Activated T-cell treated with anti-CD3 and anti-CD28 coated beads, Interleukin-2, amount 50 U/mL, for 4 hours (primary cell): Measurements from ENCODE around the gene RETSAT. TPM values are rescaled to one million over a fixed set of nuclear protein-coding genes. Genes with fewer than 3 reads are reported as not detected.
"Not testable (repeated sequence)": the region's sequence is repeated elsewhere in the genome, so short reads cannot be mapped to it uniquely, and the experiment has no call there.

ENCODE experiments used
- ATAC-seq, 2 donors: fragments of 200-7000 bp; cut with Tn5 transposase; one replicate each; pipeline ENCODE4 v1.10.0; 2021
- DNase-seq: peaks from one replicate; pipeline ENCODE4 v3.0.0-alpha.2; 2020
- H3K27me3 Mint-ChIP-seq: one replicate; pipeline ENCODE4 v1.8.0; 2021; ENCODE audit warnings: low read depth, mixed read lengths
- H3K36me3 Mint-ChIP-seq: one replicate; pipeline ENCODE4 v1.8.0; 2022; ENCODE audit warnings: mixed read lengths; ENCODE audit not compliant: insufficient read depth
- H3K4me1 Mint-ChIP-seq: one replicate; pipeline ENCODE4 v1.8.0; 2021; ENCODE audit warnings: low read depth, mixed read lengths
- H3K4me3 Mint-ChIP-seq: one replicate; pipeline ENCODE4 v1.8.0; 2021; ENCODE audit warnings: mild to moderate bottlenecking, moderate library complexity, mixed read lengths
- H3K9me3 Mint-ChIP-seq: one replicate; pipeline ENCODE4 v1.8.0; 2021; ENCODE audit warnings: mixed read lengths
- total RNA-seq, 3 donors: library from RNA; stranded (reverse); gene quantifications; one replicate each; pipeline ENCODE4 v1.2.1, GENCODE V29; 2021

Gene RETSAT
- total RNA-seq, 3 donors from 2014 or later, result 16.0 to 18.6 (median 16.2) TPM

DNA sequence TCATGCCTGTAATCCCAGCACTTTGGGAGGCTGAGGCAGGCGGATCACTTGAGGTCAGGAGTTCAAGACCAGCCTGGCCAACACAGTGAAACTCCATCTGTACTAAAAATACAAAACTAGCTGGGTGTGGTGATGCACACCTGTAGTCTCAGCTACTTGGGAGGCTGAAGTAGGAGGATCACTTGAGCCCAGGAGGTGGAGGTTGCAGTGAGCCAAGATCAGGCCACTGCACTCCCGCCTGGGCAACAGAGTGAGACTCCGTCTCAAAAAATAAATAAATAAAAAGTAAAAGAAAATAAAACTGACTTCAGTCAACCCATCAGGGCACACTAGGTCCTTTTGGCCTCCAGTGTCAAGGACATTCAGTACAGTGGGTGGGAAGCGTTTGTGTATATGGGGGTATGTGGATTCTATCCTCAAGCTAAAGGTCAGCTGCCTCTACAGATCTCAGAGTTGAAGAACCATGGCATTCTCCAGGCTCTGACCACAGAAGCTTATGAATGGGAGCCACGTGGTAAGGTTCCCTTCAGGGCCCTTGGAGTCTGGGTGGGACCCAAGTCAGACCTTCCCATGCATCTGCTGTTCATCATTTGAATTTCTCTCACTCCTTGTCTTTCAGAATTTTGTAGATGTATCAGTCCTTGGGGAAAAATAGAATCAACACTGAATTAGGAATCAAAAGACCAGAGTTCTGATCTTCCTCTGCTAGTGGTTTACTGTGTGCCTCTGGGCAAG is 8.5 kb upstream of the RETSAT start:
- H3K9me3 Mint-ChIP-seq, H3K27me3 Mint-ChIP-seq, H3K4me3 Mint-ChIP-seq, ATAC-seq, DNase-seq: not testable (repeated sequence)
- Mint-ChIP-seq H3K36me3 (peaks cover 33% of the 10 kb centered on the region), H3K4me1 (peaks cover 13% of the 10 kb centered on the region)

DNA sequence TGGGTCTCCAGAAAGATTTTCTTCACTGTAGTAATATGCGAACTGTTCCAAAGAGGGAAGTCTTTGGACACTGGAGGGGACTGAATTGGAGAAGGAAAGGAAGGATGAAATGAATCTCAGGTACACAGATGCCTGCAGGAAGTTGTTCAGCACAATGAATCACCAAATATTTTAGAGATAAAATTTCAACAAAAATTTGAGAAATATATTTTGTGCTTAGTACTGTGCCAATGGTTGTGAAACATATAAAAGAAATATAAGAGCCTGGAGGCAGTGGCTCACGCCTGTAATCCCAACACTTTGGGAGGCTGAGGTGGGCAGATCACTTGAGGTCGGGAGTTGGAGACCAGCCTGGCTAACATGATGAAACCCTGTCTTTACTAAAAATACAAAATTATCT is 3.4 kb upstream of the RETSAT start:
- Mint-ChIP-seq H3K27me3 (no peaks in the 10 kb centered on the region), H3K4me1 (peaks cover 38% of the 10 kb centered on the region), H3K4me3 (no peak overlapping the region), H3K36me3 (peaks cover 30% of the 10 kb centered on the region), H3K9me3 (no peaks in the 10 kb centered on the region)
- DNase-seq, result no peak
- ATAC-seq, result no peak

DNA sequence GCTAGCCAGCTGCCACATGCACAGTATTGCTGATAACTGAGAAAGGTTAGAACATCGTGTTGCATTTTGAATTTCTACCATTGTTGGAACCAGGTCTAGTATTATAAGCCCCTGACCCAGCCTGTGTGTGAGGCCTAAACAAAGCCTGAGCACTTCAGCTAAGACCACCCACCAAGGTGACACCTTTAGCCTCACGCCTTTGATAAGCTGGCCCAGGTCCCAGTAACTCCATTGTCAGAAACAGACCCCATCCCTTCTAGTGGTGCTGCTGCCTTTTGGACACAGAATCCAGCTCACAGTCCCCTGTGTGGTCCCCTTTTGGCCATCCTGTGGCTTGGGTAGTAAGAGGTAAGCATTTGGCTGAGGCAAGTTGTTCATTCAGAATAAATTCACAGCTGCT is 1.9 kb upstream of the RETSAT start:
- Mint-ChIP-seq H3K4me3 (no peak overlapping the region), H3K9me3 (no peaks in the 10 kb centered on the region), H3K4me1 (peaks cover 45% of the 10 kb centered on the region), H3K36me3 (peaks cover 26% of the 10 kb centered on the region), H3K27me3 (no peaks in the 10 kb centered on the region)
- DNase-seq, result no peak
- no peak for ATAC-seq

DNA sequence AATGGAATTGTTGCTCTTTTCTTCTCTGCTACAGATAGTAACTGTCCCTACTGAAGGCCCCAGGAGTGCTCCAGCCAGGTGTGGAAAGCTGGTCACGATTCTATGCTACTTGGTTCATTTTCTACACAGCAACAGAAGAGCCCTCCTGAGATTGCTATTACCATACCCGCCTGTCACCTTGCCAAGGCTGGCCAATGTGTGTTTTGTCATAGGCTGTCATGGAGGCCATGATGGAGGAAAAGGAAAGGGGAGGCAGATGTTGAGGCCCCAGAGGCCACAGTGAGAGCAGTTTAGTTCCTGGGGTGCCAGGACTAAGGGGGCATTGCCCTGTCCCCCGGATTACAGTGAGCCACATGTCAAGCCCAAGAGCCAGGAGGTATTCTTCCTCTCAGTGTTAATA is 1.2 kb upstream of the RETSAT start:
- no peaks in the 10 kb centered on the region for H3K9me3 Mint-ChIP-seq
- ATAC-seq (no peak), DNase-seq (no peak)
- H3K36me3 Mint-ChIP-seq, result peaks cover 30% of the 10 kb centered on the region
- peak overlapping the region; percentile 98 for H3K4me3 Mint-ChIP-seq
- peaks cover 43% of the 10 kb centered on the region for H3K4me1 Mint-ChIP-seq
- H3K27me3 Mint-ChIP-seq, result no peaks in the 10 kb centered on the region

DNA sequence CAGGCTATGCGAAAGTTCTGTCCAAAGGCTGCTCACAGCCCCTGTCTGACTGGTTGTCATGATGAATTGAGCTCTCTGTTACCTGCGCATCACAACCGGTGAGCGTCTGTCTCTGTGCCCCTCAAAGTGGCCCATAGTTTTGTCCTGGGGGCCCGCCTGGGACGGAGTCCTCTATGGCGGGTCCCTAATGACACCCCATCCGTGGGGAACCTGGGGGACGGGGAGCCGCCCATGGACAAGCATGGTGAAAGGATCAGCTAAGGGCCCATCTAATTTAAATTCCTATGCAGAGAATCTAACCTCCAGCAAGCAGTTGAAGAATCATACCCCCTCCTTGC is 714 bp upstream of the RETSAT start:
- Mint-ChIP-seq H3K36me3 (peaks cover 34% of the 10 kb centered on the region), H3K4me1 (peaks cover 43% of the 10 kb centered on the region), H3K27me3 (no peaks in the 10 kb centered on the region), H3K4me3 (peak overlapping the region; percentile 98), H3K9me3 (no peaks in the 10 kb centered on the region)
- ATAC-seq (peak in 1 of 2 donors; percentile 18), DNase-seq (no peak)

DNA sequence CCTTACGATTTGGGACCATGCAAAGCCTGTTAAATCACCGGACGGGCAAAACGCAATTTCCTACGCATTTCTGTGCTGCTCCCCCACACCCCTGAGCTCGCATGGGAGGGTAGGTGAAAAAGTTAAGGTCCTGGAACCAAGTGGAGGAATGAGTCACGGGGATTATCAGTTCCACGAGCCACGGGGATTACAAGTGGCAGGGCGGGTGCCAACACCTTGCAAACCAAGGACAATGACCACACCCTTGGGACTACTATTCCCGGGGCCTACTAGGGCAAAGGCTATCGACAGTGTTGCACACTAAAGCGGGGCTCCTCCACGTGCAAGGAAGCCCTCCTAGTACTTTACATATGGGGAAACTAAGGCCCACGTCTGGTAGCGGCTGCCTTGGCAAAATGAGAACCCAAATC is 447 bp downstream of the RETSAT start:
- Mint-ChIP-seq H3K4me3 (peak overlapping the region; percentile 98), H3K36me3 (peaks cover 31% of the 10 kb centered on the region), H3K27me3 (no peaks in the 10 kb centered on the region), H3K9me3 (no peaks in the 10 kb centered on the region), H3K4me1 (peaks cover 40% of the 10 kb centered on the region)
- peak in 1 of 2 donors; percentile 3 for ATAC-seq
- no peak for DNase-seq

DNA sequence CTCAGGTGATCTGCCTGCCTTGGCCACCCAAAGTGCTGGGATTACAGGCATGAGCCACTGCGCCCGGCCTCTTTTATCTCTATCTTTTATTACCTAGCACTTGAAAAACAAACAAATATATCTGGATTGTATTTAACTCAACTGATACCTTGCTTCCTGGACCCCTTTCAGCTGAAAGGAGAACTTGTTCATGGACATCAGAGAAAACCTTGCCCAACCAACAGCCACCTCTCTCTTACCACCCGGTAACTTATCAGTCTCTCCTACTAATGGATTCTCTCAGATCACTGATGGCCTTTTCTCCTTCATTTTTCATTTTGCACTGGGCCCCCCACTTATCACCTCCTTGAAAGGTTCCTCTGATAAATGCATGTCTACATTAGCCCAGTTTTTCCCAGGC is 6.7 kb downstream of the RETSAT start:
- ATAC-seq (no peak), DNase-seq (no peak)
- Mint-ChIP-seq H3K4me3 (no peak overlapping the region), H3K27me3 (no peaks in the 10 kb centered on the region), H3K4me1 (peaks cover 5% of the 10 kb centered on the region), H3K36me3 (peaks cover 44% of the 10 kb centered on the region), H3K9me3 (no peaks in the 10 kb centered on the region)

DNA sequence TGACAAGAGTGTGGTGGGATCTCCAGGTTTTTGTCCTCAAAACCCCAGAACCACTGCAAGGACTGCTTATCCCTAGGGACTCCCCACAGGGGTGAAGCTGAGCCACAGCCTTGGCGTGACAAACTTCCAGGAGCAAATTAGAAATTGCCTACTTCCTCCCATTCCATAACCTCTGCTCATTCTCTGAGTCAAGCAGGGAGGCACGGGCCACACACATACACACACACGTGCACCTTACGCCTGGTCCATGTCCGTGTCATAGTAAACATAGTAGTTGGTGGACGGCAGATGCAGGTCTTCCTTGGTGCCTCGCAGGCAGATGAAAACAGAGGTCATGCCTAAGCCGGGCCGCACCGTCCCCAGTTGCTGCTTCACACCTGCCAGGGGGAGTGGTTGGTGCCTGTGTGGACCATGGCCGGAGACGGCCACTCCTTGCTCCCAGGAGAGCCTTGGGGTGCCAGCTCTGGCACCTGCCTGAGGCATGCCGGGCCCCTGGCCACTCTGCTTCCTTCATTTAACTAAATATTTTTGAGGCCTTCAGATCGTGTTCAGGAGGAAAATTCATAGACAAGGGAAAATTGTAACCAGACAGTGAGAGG is 9.9 kb downstream of the RETSAT start:
- H3K27me3 Mint-ChIP-seq, result no peaks in the 10 kb centered on the region
- H3K9me3 Mint-ChIP-seq, result no peaks in the 10 kb centered on the region
- no peak for DNase-seq
- no peak overlapping the region for H3K4me3 Mint-ChIP-seq
- H3K4me1 Mint-ChIP-seq, result no peaks in the 10 kb centered on the region
- no peak for ATAC-seq
- peaks cover 35% of the 10 kb centered on the region for H3K36me3 Mint-ChIP-seq

DNA sequence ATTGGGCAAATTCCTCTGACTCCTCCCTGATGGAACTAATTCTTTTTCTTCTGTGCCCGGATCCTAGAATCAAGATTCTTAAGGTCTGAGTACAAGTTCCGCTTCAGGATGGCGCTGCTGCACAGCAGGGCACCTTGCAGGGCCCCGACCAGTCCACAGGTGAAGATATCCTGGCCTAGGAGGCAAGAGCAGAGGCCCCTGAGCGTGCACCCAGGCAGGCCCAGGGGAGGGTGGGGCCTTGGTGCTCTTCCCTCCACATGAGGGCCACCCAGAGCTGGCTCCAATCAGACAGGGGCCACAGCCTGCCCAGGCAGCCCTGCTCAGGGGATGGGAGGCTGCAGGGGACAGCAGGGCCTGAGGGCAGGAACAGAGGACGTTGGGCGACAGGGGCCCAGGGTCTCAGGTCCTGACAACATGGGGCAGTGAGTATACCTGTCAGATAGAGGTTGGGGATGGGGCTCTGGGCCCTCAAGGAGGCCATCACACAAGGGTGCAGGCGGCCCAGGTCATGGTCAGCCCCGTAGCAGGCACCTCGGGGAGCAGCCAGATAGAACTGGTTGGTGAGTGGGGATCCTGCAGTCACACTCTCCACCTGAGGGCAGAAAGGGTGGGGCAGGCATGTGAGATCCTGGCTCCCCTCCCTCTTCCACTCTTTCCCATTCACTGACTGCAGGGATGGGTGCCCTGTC is 11.0 kb downstream of the RETSAT start:
- not testable (repeated sequence) for H3K27me3 Mint-ChIP-seq, DNase-seq, H3K9me3 Mint-ChIP-seq, H3K4me1 Mint-ChIP-seq, H3K4me3 Mint-ChIP-seq
- peaks cover 35% of the 10 kb centered on the region for H3K36me3 Mint-ChIP-seq
- ATAC-seq, result peak in 1 of 2 donors; percentile 37

DNA sequence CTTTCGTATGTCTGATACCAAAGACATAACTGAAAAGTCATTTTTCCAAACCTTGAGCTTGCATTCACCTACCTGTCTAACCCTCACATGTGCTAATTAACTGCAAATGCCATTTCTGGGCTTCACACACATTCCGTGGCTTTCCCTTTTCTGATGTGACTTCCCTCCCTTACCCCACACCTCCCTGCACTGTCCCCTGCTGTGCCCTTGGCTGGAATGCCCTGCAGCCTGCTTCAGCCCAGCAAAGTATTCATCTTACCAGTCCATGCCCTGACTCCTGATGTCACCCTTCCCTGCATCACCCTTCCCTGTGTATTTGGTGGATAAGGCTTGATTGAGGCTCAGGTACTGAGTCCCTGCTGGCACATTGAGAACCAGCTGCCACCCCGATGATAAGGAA is 12.2 kb downstream of the RETSAT start:
- DNase-seq (no peak), ATAC-seq (no peak)
- H3K36me3 Mint-ChIP-seq, result peaks cover 28% of the 10 kb centered on the region
- no peak overlapping the region for H3K4me3 Mint-ChIP-seq
- H3K9me3 Mint-ChIP-seq, result no peaks in the 10 kb centered on the region
- no peaks in the 10 kb centered on the region for H3K4me1 Mint-ChIP-seq
- H3K27me3 Mint-ChIP-seq, result no peaks in the 10 kb centered on the region

DNA sequence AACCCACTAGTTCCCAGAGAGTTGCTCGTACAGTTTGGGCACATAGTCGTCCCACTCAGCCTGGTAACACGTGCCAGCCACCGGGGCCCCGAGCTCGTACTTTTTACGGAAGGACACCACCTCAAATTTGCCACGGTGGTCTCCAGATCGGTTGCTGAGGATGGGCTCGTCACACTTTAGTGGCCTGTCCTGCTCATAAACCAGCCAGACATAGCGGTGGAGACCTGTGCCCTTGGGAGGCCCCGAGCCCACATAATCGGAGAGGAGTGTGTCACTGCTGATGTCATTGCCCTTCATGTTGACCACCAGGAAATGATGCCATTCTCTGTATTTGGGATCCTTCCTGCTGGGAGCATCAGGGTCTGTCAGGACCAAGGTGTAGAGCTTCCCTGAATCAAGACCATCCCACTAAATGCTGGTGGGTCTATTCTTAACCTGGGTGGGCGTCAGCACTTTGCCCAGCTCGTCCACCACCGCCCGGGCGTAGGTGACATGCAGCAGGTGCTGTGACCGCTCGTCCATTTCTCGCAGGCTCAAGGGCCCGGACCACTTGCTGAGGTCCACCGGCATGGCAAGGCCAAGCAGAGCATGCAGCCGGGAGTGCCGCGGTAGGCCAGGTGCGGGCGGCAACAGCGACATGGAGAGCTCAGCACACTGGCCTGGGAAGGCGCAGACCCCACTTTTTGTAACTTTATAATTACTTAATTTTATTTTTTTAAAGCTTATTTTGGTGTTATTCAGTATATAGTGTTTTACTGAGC is 12.9 kb downstream of the RETSAT start:
- H3K9me3 Mint-ChIP-seq, result no peaks in the 10 kb centered on the region
- DNase-seq, result no peak
- ATAC-seq, result no peak
- H3K36me3 Mint-ChIP-seq, result peaks cover 24% of the 10 kb centered on the region
- H3K4me1 Mint-ChIP-seq, result no peaks in the 10 kb centered on the region
- no peaks in the 10 kb centered on the region for H3K27me3 Mint-ChIP-seq
- no peak overlapping the region for H3K4me3 Mint-ChIP-seq

DNA sequence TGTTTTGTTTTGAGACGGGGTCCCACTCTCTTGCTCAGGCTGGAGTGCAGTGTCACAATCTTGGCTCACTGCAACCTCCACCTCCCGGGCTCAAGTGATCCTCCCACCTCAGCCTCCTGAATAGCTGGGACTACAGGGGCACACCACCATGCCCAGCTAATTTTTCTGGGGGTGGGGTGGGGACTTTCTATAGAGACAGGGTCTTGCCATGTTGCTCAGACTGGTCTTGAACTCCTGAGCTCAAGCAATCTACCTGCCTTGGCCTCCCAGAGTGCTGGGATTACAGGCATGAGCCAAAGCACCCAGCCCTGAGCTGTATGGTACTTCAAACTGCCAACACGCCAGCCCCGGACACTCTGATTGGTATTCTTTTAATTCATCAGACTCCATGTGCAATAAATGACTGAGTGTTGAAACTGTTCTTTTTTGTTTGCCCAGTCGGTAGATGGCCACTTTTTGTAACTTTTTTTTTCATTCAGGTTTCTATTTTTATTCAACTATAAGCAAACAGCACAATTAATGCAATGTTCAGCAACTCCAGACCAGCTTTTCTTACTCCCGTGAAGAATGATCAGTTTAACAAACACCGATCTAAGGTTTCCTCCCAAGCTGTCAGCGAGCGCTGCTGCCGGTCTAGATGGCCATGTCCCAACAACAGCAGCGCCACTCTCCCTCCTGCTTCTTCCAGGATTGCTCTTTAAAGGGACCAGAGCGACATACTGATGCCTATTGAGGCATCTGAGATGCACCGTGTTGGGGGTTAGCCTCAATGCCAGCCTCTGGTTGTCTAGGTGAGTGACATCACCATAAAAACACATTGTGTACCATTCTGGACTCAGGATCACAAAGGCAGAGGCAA is 14.1 kb downstream of the RETSAT start:
- ATAC-seq, result no peak
- no peaks in the 10 kb centered on the region for H3K4me1 Mint-ChIP-seq
- H3K4me3 Mint-ChIP-seq, result no peak overlapping the region
- peaks cover 18% of the 10 kb centered on the region for H3K36me3 Mint-ChIP-seq
- H3K27me3 Mint-ChIP-seq, result no peaks in the 10 kb centered on the region
- DNase-seq, result no peak
- H3K9me3 Mint-ChIP-seq, result no peaks in the 10 kb centered on the region

DNA sequence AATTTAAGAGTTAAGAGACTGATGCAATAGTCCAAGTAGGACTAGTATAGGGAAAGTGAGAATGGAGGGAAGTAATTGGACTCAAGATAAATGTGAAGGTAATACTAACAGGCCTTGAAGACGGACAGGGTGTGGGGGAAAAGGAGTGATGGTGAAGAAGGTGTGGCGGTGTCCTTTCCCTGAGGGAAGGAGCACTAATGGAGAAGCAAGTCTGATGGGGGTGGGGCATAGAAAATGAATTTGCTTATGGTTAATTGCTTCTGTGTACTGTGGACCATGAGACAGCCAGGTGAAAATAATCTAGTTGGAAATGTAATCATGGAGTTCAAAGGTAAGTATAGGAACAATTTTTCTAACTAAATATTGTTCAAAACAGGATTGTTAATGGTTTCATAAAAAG is 19.4 kb downstream of the RETSAT start:
- no peak for DNase-seq
- no peak for ATAC-seq
- Mint-ChIP-seq H3K36me3 (no peaks in the 10 kb centered on the region), H3K27me3 (no peaks in the 10 kb centered on the region), H3K4me3 (no peak overlapping the region), H3K9me3 (no peaks in the 10 kb centered on the region), H3K4me1 (no peaks in the 10 kb centered on the region)

DNA sequence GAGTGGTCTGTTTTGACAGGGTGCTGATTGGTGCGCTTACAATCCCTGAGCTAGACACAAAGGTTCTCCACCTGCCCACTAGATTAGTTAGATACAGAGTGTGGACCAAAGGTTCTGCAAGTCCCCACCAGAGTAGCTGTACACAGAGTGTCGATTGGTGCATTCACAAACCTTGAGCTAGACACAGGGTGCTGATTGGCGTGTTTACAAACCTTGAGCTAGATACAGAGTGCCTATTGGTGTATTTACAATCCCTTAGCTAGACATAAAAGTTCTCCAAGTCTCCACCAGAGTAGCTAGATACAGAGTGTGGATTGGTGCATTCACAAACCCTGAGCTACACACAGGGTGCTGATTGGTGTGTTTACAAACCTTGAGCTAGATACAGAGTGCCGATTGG is 20.5 kb downstream of the RETSAT start:
- not testable (repeated sequence) for H3K4me3 Mint-ChIP-seq, H3K9me3 Mint-ChIP-seq, H3K36me3 Mint-ChIP-seq, ATAC-seq, H3K4me1 Mint-ChIP-seq, H3K27me3 Mint-ChIP-seq, DNase-seq
